Suprapubic skin (tissue), 4 donors: ENCODE results near the gene ANP32E. TPM values are rescaled to one million over a fixed set of nuclear protein-coding genes. Genes with fewer than 3 reads are reported as not detected.

Source experiments
- DNase-seq, 2 donors: peaks; one replicate each; pipeline ENCODE4 v3.0.0-alpha.2; 2019; ENCODE audit warnings: low spot score in 2 of 2
- H3K27ac ChIP-seq: fragments of 200-600 bp; sonication (generic); one replicate; pipeline ENCODE4 v1.5.1; 2019
- H3K27me3 ChIP-seq: fragments of 200-600 bp; sonication (generic); one replicate; pipeline ENCODE4 v1.5.1; 2019
- H3K36me3 ChIP-seq: fragments of 200-600 bp; sonication (generic); one replicate; pipeline ENCODE4 v1.5.1; 2019
- H3K4me1 ChIP-seq: fragments of 200-600 bp; sonication (generic); one replicate; pipeline ENCODE4 v1.5.1; 2019
- H3K4me3 ChIP-seq: fragments of 200-600 bp; sonication (generic); one replicate; pipeline ENCODE4 v1.5.1; 2019; ENCODE audit warnings: mild to moderate bottlenecking
- H3K9me3 ChIP-seq: fragments of 200-600 bp; sonication (generic); one replicate; pipeline ENCODE4 v1.5.1; 2019
- EP300 ChIP-seq: sonication (generic); formaldehyde crosslinking; IDR thresholded peaks from one replicate; pipeline ENCODE4 v1.6.1; 2017; ENCODE audit warnings: antibody characterized with exemption
- POLR2A ChIP-seq, 2 donors: fragments of 450-650 bp; IDR thresholded peaks; one replicate each; pipeline ENCODE4 v1.6.1; 2017; ENCODE audit warnings: antibody characterized with exemption in 2 of 2, mild to moderate bottlenecking in 2 of 2, moderate library complexity in 2 of 2
- POLR2AphosphoS5 ChIP-seq, 3 donors: sonication (generic); formaldehyde crosslinking; IDR thresholded peaks; one replicate each; pipeline ENCODE4 v1.6.1; 2017; ENCODE audit warnings: antibody characterized with exemption in 3 of 3
- WGBS: methylation state at CpG from one replicate; pipeline ENCODE4 v1.1.5; 2018; 5-methylcytosine and 5-hydroxymethylcytosine counted together
- total RNA-seq, 4 donors: library from RNA; depleted of rRNA; stranded (reverse); fragments of >200 nt; gene quantifications; one replicate each; pipeline ENCODE4 v1.1.0, GENCODE V29; 2016
- TF ChIP-seq, protein P1 (sequence below), 2 donors: fragments of 200-600 bp in 1 of 2; fragments of 450-650 bp in 1 of 2; sonication (generic) in 1 of 2; IDR thresholded peaks; one replicate each; pipeline ENCODE4 v1.5.1; 2016 to 2019; ENCODE audit warnings: antibody characterized with exemption in 2 of 2, mild to moderate bottlenecking in 1 of 2, moderate library complexity in 1 of 2

The ANP32E gene
- total RNA-seq, 4 donors from 2014 or later = 7.5 to 17.6 (median 13.7) TPM

DNA sequence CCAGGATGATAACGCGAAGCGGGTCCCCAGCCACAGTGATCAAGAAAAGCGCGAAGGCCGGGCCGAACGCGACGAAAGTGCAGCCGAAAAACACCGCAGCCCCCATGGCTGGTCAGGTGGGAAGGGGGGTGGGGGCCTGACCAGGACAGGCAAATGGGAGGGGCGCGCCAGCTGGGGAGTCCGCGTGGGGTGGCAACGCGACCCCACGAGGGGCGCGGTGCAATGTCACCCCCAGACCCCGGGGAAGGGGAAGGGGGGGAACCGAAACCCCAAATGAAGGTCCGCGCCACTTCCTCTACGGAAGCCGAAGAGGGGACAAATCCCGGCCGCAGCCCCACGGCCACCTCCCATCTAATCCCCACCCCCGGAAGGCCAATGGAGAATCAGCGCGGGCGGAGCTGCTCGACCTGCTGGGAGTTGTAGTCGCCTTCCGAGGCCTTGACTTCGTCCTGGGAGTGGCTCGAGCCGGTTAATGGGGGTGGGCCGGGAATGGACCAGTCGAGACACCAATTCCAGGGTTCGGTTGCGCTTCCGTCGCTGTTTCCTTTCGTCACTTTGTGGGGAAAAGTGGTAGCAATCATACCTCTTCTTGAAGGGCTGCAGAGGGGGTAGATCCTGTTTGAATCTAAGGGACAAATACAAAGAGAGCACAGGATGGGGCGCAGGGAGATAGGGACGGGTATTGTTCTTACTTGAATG is 32.9 kb upstream of the ANP32E start, which contains the start of gene APH1A:
TSS of gene APH1A (minus strand) at position 312 of the 699 bp plus-strand sequence. CDS start at position 106, 206 bp downstream.
- peak within 1 kb of the TSS; percentile 93 for H3K4me3 ChIP-seq
- WGBS = under 1% methylated on average over 35 of the region's 49 CpGs

DNA sequence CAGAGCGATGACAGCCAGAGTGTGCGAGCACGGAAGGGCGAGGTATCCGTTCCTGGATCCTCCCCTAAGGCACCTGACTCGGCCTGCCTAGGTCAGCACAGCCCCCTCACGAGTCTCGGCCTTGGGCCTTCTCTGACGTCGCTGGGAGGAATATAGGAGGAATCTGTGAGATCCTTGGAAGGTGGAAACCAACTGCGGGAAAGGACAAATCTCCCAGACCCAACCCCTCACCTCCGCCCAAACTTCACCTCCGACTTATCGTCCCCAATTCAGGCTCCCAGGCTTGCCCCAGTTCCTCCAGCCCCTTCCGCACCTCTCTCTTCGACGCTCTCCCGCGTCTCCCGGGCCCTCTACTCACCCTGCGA is 32.4 kb upstream of the ANP32E start:
- peak overlapping the region; percentile 96 for H3K27ac ChIP-seq
- peak overlapping the region; percentile 93 for H3K4me3 ChIP-seq
- under 1% methylated on average over 18 of the region's 21 CpGs for WGBS
- H3K4me1 ChIP-seq = peaks cover 28% of the 10 kb centered on the region
- no peak for DNase-seq
- H3K36me3 ChIP-seq = peaks cover 29% of the 10 kb centered on the region
- no peaks in the 10 kb centered on the region for H3K9me3 ChIP-seq
- TF ChIP-seq, protein P1, sequence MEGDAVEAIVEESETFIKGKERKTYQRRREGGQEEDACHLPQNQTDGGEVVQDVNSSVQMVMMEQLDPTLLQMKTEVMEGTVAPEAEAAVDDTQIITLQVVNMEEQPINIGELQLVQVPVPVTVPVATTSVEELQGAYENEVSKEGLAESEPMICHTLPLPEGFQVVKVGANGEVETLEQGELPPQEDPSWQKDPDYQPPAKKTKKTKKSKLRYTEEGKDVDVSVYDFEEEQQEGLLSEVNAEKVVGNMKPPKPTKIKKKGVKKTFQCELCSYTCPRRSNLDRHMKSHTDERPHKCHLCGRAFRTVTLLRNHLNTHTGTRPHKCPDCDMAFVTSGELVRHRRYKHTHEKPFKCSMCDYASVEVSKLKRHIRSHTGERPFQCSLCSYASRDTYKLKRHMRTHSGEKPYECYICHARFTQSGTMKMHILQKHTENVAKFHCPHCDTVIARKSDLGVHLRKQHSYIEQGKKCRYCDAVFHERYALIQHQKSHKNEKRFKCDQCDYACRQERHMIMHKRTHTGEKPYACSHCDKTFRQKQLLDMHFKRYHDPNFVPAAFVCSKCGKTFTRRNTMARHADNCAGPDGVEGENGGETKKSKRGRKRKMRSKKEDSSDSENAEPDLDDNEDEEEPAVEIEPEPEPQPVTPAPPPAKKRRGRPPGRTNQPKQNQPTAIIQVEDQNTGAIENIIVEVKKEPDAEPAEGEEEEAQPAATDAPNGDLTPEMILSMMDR (IDR thresholded peaks at IDR 0.05) = no peak
- peak in 1 of 3 donors; percentile 11 for TF ChIP-seq POLR2AphosphoS5 (IDR thresholded peaks at IDR 0.05)
- H3K27me3 ChIP-seq = no peaks in the 10 kb centered on the region

More for the DNA sequence above, 32.9 kb upstream of the ANP32E start, which contains the start of gene APH1A:
- no peak for TF ChIP-seq EP300
- peak in 2 of 3 donors; percentile 88 to 95 for TF ChIP-seq POLR2AphosphoS5 (IDR thresholded peaks at IDR 0.05)
- TF ChIP-seq, protein P1 (IDR thresholded peaks at IDR 0.05) = no peak
- peak in 1 of 2 donors; percentile 17 for TF ChIP-seq POLR2A (IDR thresholded peaks at IDR 0.05)
- peak; percentile 99 for DNase-seq
- Histone ChIP-seq H3K27ac (peak within 1 kb of the TSS; percentile 96), H3K36me3 (peaks cover 29% of the 10 kb centered on the region), H3K27me3 (no peaks in the 10 kb centered on the region), H3K4me1 (peaks cover 28% of the 10 kb centered on the region), H3K9me3 (no peaks in the 10 kb centered on the region)

DNA sequence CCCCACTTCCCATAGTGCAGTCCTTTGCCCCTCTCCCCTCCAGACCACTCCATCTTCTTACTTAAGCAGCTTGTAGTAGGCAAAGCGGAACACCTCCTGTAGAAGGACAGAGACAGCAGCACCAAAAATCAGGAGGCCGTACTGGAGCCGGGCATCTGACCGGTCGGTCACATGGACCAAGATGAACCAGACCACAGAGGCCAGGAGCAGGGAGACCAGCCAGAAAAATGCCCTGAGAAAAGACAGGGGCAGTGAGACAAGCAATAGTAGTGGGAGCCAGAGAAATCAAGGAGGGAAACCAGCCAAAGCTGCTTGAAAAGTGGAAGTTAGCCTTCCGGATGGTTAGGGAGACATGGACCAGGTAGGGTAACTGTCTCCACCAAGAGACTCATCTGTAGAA is 32.0 kb upstream of the ANP32E start:
- H3K27ac ChIP-seq = peak overlapping the region; percentile 96
- WGBS = 42% methylated on average over 6 of the region's 6 CpGs
- TF ChIP-seq POLR2A (IDR thresholded peaks at IDR 0.05) (no peak), EP300 (no peak), POLR2AphosphoS5 (IDR thresholded peaks at IDR 0.05) (no peak)
- TF ChIP-seq, protein P1 (IDR thresholded peaks at IDR 0.05) = no peak
- no peaks in the 10 kb centered on the region for H3K9me3 ChIP-seq
- H3K27me3 ChIP-seq = no peaks in the 10 kb centered on the region
- no peak for DNase-seq
- H3K4me1 ChIP-seq = peaks cover 26% of the 10 kb centered on the region
- H3K36me3 ChIP-seq = peaks cover 29% of the 10 kb centered on the region
- peak overlapping the region; percentile 93 for H3K4me3 ChIP-seq

DNA sequence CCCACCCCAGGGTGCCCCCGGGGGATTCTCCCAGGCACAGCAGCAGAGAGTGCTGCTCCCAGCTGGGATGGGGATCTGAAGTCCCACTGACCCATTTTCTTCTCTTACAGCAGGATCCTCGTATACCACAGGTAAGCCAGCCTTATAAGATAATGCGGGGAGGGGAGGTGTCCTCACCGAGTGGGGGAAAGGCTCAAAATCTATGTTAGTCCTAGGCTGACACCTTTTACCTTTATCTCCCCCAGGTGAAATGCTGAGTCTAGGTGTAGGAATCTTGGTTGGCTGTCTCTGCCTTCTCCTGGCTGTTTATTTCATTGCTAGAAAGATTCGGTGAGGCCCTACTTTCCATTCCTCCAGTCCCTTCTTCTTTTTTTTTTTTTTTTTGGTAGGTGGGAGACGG is 27.6 kb upstream of the ANP32E start:
- 85% methylated on average over 6 of the region's 6 CpGs for WGBS
- DNase-seq = no peak
- H3K4me1 ChIP-seq = peaks cover 31% of the 10 kb centered on the region
- H3K36me3 ChIP-seq = peaks cover 29% of the 10 kb centered on the region
- no peak for TF ChIP-seq POLR2A (IDR thresholded peaks at IDR 0.05)
- TF ChIP-seq EP300 = no peak
- TF ChIP-seq, protein P1 (IDR thresholded peaks at IDR 0.05) = no peak
- no peak for TF ChIP-seq POLR2AphosphoS5 (IDR thresholded peaks at IDR 0.05)
- no peak overlapping the region for H3K4me3 ChIP-seq
- H3K27ac ChIP-seq = no peak overlapping the region
- no peaks in the 10 kb centered on the region for H3K9me3 ChIP-seq
- peaks cover 10% of the 10 kb centered on the region for H3K27me3 ChIP-seq

DNA sequence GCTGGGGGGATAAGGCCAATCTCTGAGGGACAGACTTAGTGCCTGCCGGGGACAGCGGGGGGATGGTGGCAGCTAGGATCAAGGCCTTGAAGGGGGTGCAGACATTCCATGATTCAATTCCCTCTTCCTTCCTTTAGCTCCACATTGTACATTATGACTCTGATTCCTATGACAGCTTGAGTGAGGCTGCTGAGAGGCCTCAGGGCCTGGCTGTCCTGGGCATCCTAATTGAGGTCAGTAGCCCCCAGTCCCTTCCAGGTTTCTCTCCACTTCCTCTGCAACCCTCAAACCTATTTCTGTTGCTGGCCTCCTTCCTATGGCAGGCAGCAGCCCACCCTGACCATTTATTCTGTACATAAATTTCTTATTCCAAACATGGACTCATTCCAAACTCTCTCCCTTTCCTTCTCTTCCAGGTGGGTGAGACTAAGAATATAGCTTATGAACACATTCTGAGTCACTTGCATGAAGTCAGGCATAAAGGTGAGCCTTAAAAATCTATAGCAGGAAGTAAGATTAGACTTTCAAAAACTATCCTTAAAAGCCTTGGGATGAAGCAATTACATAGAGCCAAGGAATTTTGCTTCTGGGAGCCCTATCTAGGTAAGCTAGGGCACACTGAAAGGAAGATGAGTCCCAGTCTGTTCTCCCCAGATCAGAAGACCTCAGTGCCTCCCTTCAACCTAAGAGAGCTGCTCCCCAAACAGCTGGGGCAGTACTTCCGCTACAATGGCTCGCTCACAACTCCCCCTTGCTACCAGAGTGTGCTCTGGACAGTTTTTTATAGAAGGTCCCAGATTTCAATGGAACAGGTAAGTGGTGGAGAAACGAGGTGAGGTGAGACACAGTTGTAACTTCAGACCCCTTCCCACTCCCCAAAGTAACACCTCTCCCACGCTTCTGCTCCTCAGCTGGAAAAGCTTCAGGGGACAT is 26.7 kb upstream of the ANP32E start:
- Histone ChIP-seq H3K27me3 (peaks cover 10% of the 10 kb centered on the region), H3K4me1 (peaks cover 25% of the 10 kb centered on the region), H3K36me3 (peaks cover 29% of the 10 kb centered on the region), H3K27ac (no peak overlapping the region), H3K4me3 (no peak overlapping the region), H3K9me3 (no peaks in the 10 kb centered on the region)
- no peak for TF ChIP-seq EP300
- WGBS = 82% methylated on average over 4 of the region's 6 CpGs
- DNase-seq = no peak
